GM12878 (cell line): ENCODE data around the gene UBE2E1. TPM values are rescaled to one million over a fixed set of nuclear protein-coding genes. Genes with fewer than 3 reads are reported as not detected.
A peak's percentile ranks its signal among the peaks of the same experiment; 100 is the strongest.

Experiments
- ATAC-seq: fragments of 200-7000 bp; cut with Tn5 transposase; 3 replicates; pipeline ENCODE4 v1.9.1; 2020; ENCODE audit warnings: mild to moderate bottlenecking, moderate library complexity
- BruUV-seq: library from RNA; stranded (reverse); fragments of 400-500 nt; replicated peaks from 2 replicates; lab custom pipeline; 2021; lab: Mats Ljungman, UMichigan
- CTCF ChIA-PET: fragments of 300-600 bp; sonication (Branson Sonifier 250); formaldehyde crosslinking; extraction: SDS; loops from one replicate; lab custom pipeline; 2021; ENCODE audit warnings: inconsistent platforms; lab: Yijun Ruan, JAX
- POLR2A ChIA-PET: fragments of 350-600 bp; formaldehyde crosslinking; extraction: SDS; loops from one replicate; lab custom pipeline; 2021; ENCODE audit warnings: inconsistent platforms; lab: Charles Lee
- RAD21 ChIA-PET: fragments of 300-600 bp; sonication (Branson Sonifier 250); formaldehyde crosslinking; loops from one replicate; lab custom pipeline; 2023; ENCODE audit warnings: antibody characterized with exemption; ENCODE audit not compliant: unreplicated experiment; lab: Charles Lee
- SMC1A ChIA-PET: fragments of 300-600 bp; sonication (Branson Sonifier 250); formaldehyde crosslinking; loops from one replicate; lab custom pipeline; 2023; ENCODE audit not compliant: unreplicated experiment, uncharacterized antibody; lab: Charles Lee
- DNase-seq: peaks from one replicate; pipeline ENCODE4 v3.0.0-alpha.2; 2011; ENCODE audit warnings: low read depth, low spot score
- FAIRE-seq: peaks from 3 replicates; lab custom pipeline; 2011; peaks lifted over from hg19 to GRCh38; lab: Jason Lieb, UNC
- H2AFZ ChIP-seq: 2 replicates; pipeline ENCODE4 v1.6.0; 2011; ENCODE audit warnings: low read depth, low read length, control low read depth; ENCODE audit not compliant: control insufficient read depth
- H3K27ac ChIP-seq: 2 replicates; pipeline ENCODE4 v1.5.1; 2011; ENCODE audit warnings: control low read depth; ENCODE audit not compliant: control insufficient read depth, insufficient read depth
- H3K27me3 ChIP-seq, 2 experiments: replicated peaks in 1 of 2; 2 replicates each; pipeline versions ENCODE4 v1.6.0 to v1.6.1; 2011; ENCODE audit warnings: low read length in 1 of 2; ENCODE audit not compliant: control insufficient read depth in 2 of 2, insufficient read depth in 2 of 2
- H3K36me3 ChIP-seq, 2 experiments: 2 replicates each; pipeline ENCODE4 v1.5.1; 2011; ENCODE audit warnings: low read length in 1 of 2; ENCODE audit not compliant: control insufficient read depth in 2 of 2, insufficient read depth in 2 of 2
- H3K4me1 ChIP-seq: 2 replicates; pipeline ENCODE4 v1.6.1; 2011; ENCODE audit warnings: mild to moderate bottlenecking, low read length, moderate library complexity, mixed read lengths; ENCODE audit not compliant: control insufficient read depth, insufficient read depth
- H3K4me2 ChIP-seq: 2 replicates; pipeline ENCODE4 v1.6.0; 2011; ENCODE audit warnings: control low read depth; ENCODE audit not compliant: control insufficient read depth, insufficient read depth
- H3K4me3 ChIP-seq: fragments of 200-600 bp; sonication (generic); 2 replicates; pipeline ENCODE4 v1.5.1; 2016
- H3K79me2 ChIP-seq: 2 replicates; pipeline ENCODE4 v1.6.0; 2011; ENCODE audit warnings: low read length; ENCODE audit not compliant: control insufficient read depth, insufficient read depth
- H3K9ac ChIP-seq: 2 replicates; pipeline ENCODE4 v1.8.0; 2011; ENCODE audit warnings: low read length, control low read depth, mixed read lengths; ENCODE audit not compliant: control insufficient read depth, insufficient read depth
- H3K9me3 ChIP-seq: replicated peaks from 3 replicates; pipeline ENCODE4 v1.5.1; 2011; ENCODE audit warnings: mild to moderate bottlenecking, low read length; ENCODE audit not compliant: control insufficient read depth, insufficient read depth
- H4K20me1 ChIP-seq: 2 replicates; pipeline ENCODE4 v1.6.0; 2011; ENCODE audit not compliant: control insufficient read depth, insufficient read depth
- BCL11A ChIP-seq: IDR thresholded peaks from 2 replicates; pipeline ENCODE4 v1.6.1; 2011; ENCODE audit warnings: low read depth, low read length
- CEBPB ChIP-seq, 2 experiments: fragments of 150-350 bp in 1 of 2; IDR thresholded peaks; 2 replicates each; pipeline ENCODE4 v1.6.1; 2012 to 2014; ENCODE audit warnings: low read depth in 2 of 2, low read length in 2 of 2, borderline replicate concordance in 1 of 2, inconsistent platforms in 1 of 2
- CHD4 ChIP-seq: fragments of 200-600 bp; sonication (generic); IDR thresholded peaks from 2 replicates; pipeline ENCODE4 v1.6.1; 2016; ENCODE audit warnings: mild to moderate bottlenecking
- MEF2B ChIP-seq: fragments of 450-650 bp; IDR thresholded peaks from 2 replicates; pipeline ENCODE4 v1.6.1; 2018; ENCODE audit warnings: mild to moderate bottlenecking, moderate library complexity; ENCODE audit not compliant: partially characterized antibody, poor library complexity, severe bottlenecking
- NBN ChIP-seq: fragments of 450-650 bp; IDR thresholded peaks from 2 replicates; pipeline ENCODE4 v1.6.1; 2016
- NFYA ChIP-seq: IDR thresholded peaks from 2 replicates; pipeline ENCODE4 v1.6.1; 2011; ENCODE audit warnings: low read depth, mild to moderate bottlenecking, low read length, improper control_type of control experiment, borderline replicate concordance
- RUNX3 ChIP-seq: IDR thresholded peaks from 2 replicates; pipeline ENCODE4 v1.6.1; 2012; ENCODE audit warnings: low read length, inconsistent platforms
- SIX5 ChIP-seq: IDR thresholded peaks from 2 replicates; pipeline ENCODE4 v1.6.1; 2011; ENCODE audit warnings: mild to moderate bottlenecking, low read depth, low read length, moderate library complexity; ENCODE audit not compliant: severe bottlenecking
- STAT3 ChIP-seq: IDR thresholded peaks from 2 replicates; pipeline ENCODE4 v1.6.1; 2011; ENCODE audit warnings: low read depth, low read length, improper control_type of control experiment
- WGBS: methylation state at CpG from one replicate; pipeline ENCODE4 v1.1.6; 2016; ENCODE audit warnings: low lambda C conversion rate; ENCODE audit not compliant: insufficient replicate concordance, insufficient coverage; ENCODE audit errors: missing lambda C conversion rate; 5-methylcytosine and 5-hydroxymethylcytosine counted together
- in situ Hi-C: fragments of 300-500 bp; cut with MboI; formaldehyde crosslinking; loops from 9 replicates; pipeline ENCODE4 v1.14.3; 2018; ENCODE audit warnings: mixed read lengths
- intact Hi-C: fragments of 100-400 bp; cut with micrococcal nuclease; formaldehyde crosslinking; loops from one replicate; pipeline ENCODE4 v1.14.2; 2022; ENCODE audit not compliant: unreplicated experiment
- polyA plus RNA-seq, 11 experiments: library from polyadenylated mRNA; depleted of rRNA in 4 of 11; unstranded in 6 of 11; stranded (reverse) in 5 of 11; fragments of >200 nt; fragmentation: Nextera tagmentation in 4 of 11; fragmentation: Illumina TruSeq in 1 of 11; extraction: Ambion mirVana in 4 of 11; extraction: Trizol in 1 of 11; gene quantifications; 1 replicate in 1 of 11; 2 replicates in 10 of 11; pipeline versions ENCODE4 v1.2.1 to v1.2.3, GENCODE V29; 2011 to 2016; ENCODE audit warnings: inconsistent platforms in 2 of 11, missing spikeins in 2 of 11, low read depth in 1 of 11
- total RNA-seq, 4 experiments: library from RNA; depleted of rRNA in 3 of 4; stranded (reverse); fragments of >200 nt in 3 of 4; fragmentation: Illumina TruSeq in 1 of 4; extraction: Trizol in 1 of 4; gene quantifications; 2 replicates each; pipeline versions ENCODE4 v1.2.1 to v1.2.3, GENCODE V29; 2013 to 2021
- TF ChIP-seq, protein P1 (sequence below): fragments of 450-650 bp; IDR thresholded peaks from 2 replicates; pipeline ENCODE4 v1.6.1; 2016; ENCODE audit warnings: mild to moderate bottlenecking

UBE2E1 gene
- total and polyA plus RNA-seq, 10 of the 15 experiments (the other 5 are each of a cell fraction or from before 2014, with no cell fraction given), result 18.7 to 425 (median 147) TPM

DNA sequence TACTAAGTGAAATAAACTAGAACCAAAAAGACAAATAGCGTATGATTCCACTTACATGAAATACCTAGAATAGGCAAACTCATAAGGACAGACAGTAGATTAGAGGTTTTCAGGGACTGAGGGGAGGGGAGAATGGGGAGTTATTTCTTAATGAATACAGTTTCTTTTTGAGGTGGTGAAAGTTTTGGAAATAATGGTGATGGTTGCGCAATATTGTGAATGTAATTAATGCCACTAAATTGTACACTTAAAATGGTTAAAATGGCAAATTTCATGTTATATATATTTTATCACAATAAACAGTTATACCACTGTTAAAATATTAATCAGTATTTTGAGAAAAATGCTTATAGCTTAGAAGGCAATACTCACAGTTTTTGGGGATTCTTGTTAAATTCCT, 11.0 kb downstream of the UBE2E1 start:
- ChIA-PET SMC1A (interaction anchor here (1.4 to 7.3 kb wide), 3 partner anchors 13 to 20 kb away, joined by 4 to 54 read pairs (median 5); no protein-coding TSS in a partner anchor), POLR2A (interaction anchor here (1.3 kb wide), 1 partner anchor 100 kb away, joined by 3 read pairs; the partner anchor contains the start of genes NKIRAS1 and RPL15), RAD21 (interaction anchor here (3.5 kb wide), 1 partner anchor 13 kb away, joined by 10 read pairs; no protein-coding TSS in a partner anchor), CTCF (no interaction called here)
- WGBS, result 100% methylated on average over 2 of the region's 2 CpGs
- Histone ChIP-seq H4K20me1 (no peaks in the 10 kb centered on the region; the same call in 1 of the 2 replicates), H3K4me3 (no peak overlapping the region), H3K4me2 (no peak overlapping the region), H3K27me3 (no peaks in the 10 kb centered on the region), H3K79me2 (peaks cover 93% of the 10 kb centered on the region), H3K36me3 (peaks cover 0 to 13% of the 10 kb centered on the region in 2 experiments; a peak in 3 of 4 replicates), H2AFZ (no peak overlapping the region), H3K9me3 (no peaks in the 10 kb centered on the region), H3K27ac (no peak overlapping the region), H3K4me1 (peaks cover 17% of the 10 kb centered on the region), H3K9ac (no peak overlapping the region)
- ATAC-seq (no peak), DNase-seq (no peak), FAIRE-seq (no peak)
- no TSS peak for BruUV-seq
- in situ Hi-C loops, result no loop called here
- intact Hi-C loops, result no loop called here
- peak in 1 of 2 experiments; percentile 52; a peak in 1 of 4 replicates for TF ChIP-seq CEBPB (IDR thresholded peaks at IDR 0.05; ENCODE audit: borderline replicate concordance in 1 of 2, low read depth in 2 of 2, low read length in 2 of 2)
- no peak for TF ChIP-seq MEF2B
- no peak for TF ChIP-seq NFYA

DNA sequence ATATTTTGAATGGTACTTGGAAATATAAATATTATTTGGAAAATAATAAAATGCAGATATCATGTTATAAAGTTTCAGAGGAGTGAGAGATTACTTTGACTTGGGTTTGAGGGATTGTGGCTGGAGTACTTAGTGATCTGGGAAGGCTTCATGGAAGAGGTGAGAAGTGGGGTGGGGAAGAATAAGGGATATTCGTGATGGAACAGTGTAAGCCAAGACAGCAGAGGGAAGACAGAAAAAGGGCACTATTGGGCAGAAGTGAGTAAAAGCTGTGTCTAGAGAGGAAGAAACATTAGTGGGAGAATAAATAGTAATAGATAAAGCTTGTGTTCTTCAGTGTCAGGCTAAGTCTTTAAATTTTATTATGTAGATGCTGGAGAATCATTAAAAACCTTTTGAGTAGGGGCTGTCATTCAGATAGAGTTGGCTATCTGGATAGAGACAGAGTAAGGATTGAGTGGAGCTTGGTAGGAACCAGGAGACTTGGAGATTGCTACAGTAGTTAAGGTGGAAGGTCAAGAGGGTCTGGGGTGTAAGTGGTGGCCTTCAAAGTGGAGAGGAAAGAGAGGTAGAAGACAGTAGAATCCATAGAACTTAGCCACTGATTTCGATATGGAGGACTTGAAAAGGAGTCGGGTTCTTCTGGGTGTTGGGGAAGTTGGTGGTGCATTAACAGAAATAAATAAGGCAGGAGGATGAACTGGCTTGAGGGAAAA, 11.9 kb downstream of the UBE2E1 start:
- no peak overlapping the region for H3K4me3 ChIP-seq
- FAIRE-seq, result no peak
- H4K20me1 ChIP-seq, result no peaks in the 10 kb centered on the region; the same call in 1 of the 2 replicates
- no peaks in the 10 kb centered on the region for H3K9me3 ChIP-seq
- no peak overlapping the region for H2AFZ ChIP-seq
- no peak for TF ChIP-seq STAT3
- no peak for TF ChIP-seq CHD4
- no peak for TF ChIP-seq NBN
- no peak for TF ChIP-seq RUNX3
- no peak for TF ChIP-seq SIX5
- TF ChIP-seq, protein P1, sequence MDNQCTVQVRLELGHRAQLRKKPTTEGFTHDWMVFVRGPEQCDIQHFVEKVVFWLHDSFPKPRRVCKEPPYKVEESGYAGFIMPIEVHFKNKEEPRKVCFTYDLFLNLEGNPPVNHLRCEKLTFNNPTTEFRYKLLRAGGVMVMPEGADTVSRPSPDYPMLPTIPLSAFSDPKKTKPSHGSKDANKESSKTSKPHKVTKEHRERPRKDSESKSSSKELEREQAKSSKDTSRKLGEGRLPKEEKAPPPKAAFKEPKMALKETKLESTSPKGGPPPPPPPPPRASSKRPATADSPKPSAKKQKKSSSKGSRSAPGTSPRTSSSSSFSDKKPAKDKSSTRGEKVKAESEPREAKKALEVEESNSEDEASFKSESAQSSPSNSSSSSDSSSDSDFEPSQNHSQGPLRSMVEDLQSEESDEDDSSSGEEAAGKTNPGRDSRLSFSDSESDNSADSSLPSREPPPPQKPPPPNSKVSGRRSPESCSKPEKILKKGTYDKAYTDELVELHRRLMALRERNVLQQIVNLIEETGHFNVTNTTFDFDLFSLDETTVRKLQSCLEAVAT, result no peak
- TF ChIP-seq BCL11A, result no peak
- 100% methylated on average over 3 of the region's 3 CpGs for WGBS
- ChIA-PET RAD21 (interaction anchor here (1.5 to 3.5 kb wide), 2 partner anchors 8 to 12 kb away, joined by 5 to 10 read pairs; no protein-coding TSS in a partner anchor), POLR2A (interaction anchor here (0.9 to 1.3 kb wide), 3 partner anchors 9 to 99 kb away, joined by 3 to 5 read pairs (median 3); partner anchors contain the start of genes NKIRAS1 and RPL15), CTCF (interaction anchor here (1.3 kb wide), 1 partner anchor 41 kb away, joined by 3 read pairs; no protein-coding TSS in a partner anchor), SMC1A (interaction anchor here (1.4 to 7.3 kb wide), 3 partner anchors 12 to 19 kb away, joined by 4 to 54 read pairs (median 5); no protein-coding TSS in a partner anchor)
- H3K79me2 ChIP-seq, result peaks cover 92% of the 10 kb centered on the region
- ATAC-seq, result no peak
- in situ Hi-C loops (no loop called here), intact Hi-C loops (no loop called here)
- peaks cover 17% of the 10 kb centered on the region for H3K4me1 ChIP-seq
- no peak overlapping the region for H3K27ac ChIP-seq
- BruUV-seq, result TSS peak; percentile 7
- no peaks in the 10 kb centered on the region for H3K27me3 ChIP-seq
- H3K4me2 ChIP-seq, result no peak overlapping the region
- peaks cover 0 to 15% of the 10 kb centered on the region in 2 experiments; a peak in 3 of 4 replicates for H3K36me3 ChIP-seq
- no peak overlapping the region for H3K9ac ChIP-seq
- no peak for DNase-seq
